HepG2 (cell line): ENCODE results near the gene TMF1.

Experiments used
- FOXJ3 ChIP-seq: sonication (generic); formaldehyde crosslinking; IDR thresholded peaks from 2 replicates; pipeline ENCODE4 v1.4.0; 2020; ENCODE audit warnings: missing genetic modification reagents, mild to moderate bottlenecking, borderline replicate concordance
- KAT2B ChIP-seq: fragments of 150-350 bp; IDR thresholded peaks from 2 replicates; pipeline ENCODE4 v1.6.1; 2014; ENCODE audit warnings: low read depth, low read length, borderline replicate concordance
- MAX ChIP-seq: IDR thresholded peaks from 2 replicates; pipeline ENCODE4 v1.6.1; 2012; ENCODE audit warnings: inconsistent platforms
- MTF1 ChIP-seq: sonication (generic); formaldehyde crosslinking; IDR thresholded peaks from 2 replicates; pipeline ENCODE4 v1.5.0; 2020; ENCODE audit warnings: missing genetic modification reagents
- PHF8 ChIP-seq: sonication (generic); formaldehyde crosslinking; IDR thresholded peaks from 2 replicates; pipeline ENCODE4 v1.5.0; 2020; ENCODE audit warnings: missing genetic modification reagents
- RXRA ChIP-seq: sonication (generic); formaldehyde crosslinking; IDR thresholded peaks from 2 replicates; pipeline ENCODE4 v1.5.1; 2020; ENCODE audit warnings: missing genetic modification reagents
- SOX6 ChIP-seq, 2 experiments: fragments of 450-650 bp in 1 of 2; sonication (generic) in 1 of 2; formaldehyde crosslinking in 1 of 2; IDR thresholded peaks; 2 replicates each; pipeline versions ENCODE4 v1.4.0 to v1.6.1; 2017 to 2020; ENCODE audit warnings: antibody characterized with exemption in 1 of 2, mild to moderate bottlenecking in 1 of 2, missing genetic modification reagents in 1 of 2
- USF2 ChIP-seq, 2 experiments: sonication (generic) in 1 of 2; formaldehyde crosslinking in 1 of 2; IDR thresholded peaks; 2 replicates each; pipeline versions ENCODE4 v1.5.1 to v1.6.1; 2011 to 2020; ENCODE audit warnings: borderline replicate concordance in 1 of 2, low read depth in 1 of 2, low read length in 1 of 2, mild to moderate bottlenecking in 1 of 2, missing genetic modification reagents in 1 of 2, moderate library complexity in 1 of 2
- ZBTB1 ChIP-seq: sonication (generic); formaldehyde crosslinking; IDR thresholded peaks from 2 replicates; pipeline ENCODE4 v1.4.0; 2020; ENCODE audit warnings: missing genetic modification reagents, borderline replicate concordance
- ZFP62 ChIP-seq: sonication (generic); formaldehyde crosslinking; IDR thresholded peaks from 2 replicates; pipeline ENCODE4 v1.4.0; 2020; ENCODE audit warnings: missing genetic modification reagents
- ZNF562 ChIP-seq: sonication (generic); formaldehyde crosslinking; IDR thresholded peaks from 2 replicates; pipeline ENCODE4 v1.8.0; 2022; ENCODE audit warnings: missing genetic modification reagents, borderline replicate concordance
- ZNF749 ChIP-seq: sonication (generic); formaldehyde crosslinking; IDR thresholded peaks from 2 replicates; pipeline ENCODE4 v1.8.0; 2022; ENCODE audit warnings: mild to moderate bottlenecking, missing genetic modification reagents, moderate library complexity, borderline replicate concordance
- TF ChIP-seq, protein P1 (sequence below): sonication (generic); formaldehyde crosslinking; IDR thresholded peaks from 2 replicates; pipeline ENCODE4 v1.5.0; 2020; ENCODE audit warnings: mild to moderate bottlenecking, missing genetic modification reagents, moderate library complexity

GRCh38 chr3:69004138-69004537, 48.0 kb downstream of the TMF1 start:
- TF ChIP-seq, protein P1, sequence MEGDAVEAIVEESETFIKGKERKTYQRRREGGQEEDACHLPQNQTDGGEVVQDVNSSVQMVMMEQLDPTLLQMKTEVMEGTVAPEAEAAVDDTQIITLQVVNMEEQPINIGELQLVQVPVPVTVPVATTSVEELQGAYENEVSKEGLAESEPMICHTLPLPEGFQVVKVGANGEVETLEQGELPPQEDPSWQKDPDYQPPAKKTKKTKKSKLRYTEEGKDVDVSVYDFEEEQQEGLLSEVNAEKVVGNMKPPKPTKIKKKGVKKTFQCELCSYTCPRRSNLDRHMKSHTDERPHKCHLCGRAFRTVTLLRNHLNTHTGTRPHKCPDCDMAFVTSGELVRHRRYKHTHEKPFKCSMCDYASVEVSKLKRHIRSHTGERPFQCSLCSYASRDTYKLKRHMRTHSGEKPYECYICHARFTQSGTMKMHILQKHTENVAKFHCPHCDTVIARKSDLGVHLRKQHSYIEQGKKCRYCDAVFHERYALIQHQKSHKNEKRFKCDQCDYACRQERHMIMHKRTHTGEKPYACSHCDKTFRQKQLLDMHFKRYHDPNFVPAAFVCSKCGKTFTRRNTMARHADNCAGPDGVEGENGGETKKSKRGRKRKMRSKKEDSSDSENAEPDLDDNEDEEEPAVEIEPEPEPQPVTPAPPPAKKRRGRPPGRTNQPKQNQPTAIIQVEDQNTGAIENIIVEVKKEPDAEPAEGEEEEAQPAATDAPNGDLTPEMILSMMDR (CRISPR knock-in tag): no peak
- TF ChIP-seq PHF8 (no peak), SOX6 (IDR thresholded peaks at IDR 0.05) (no peak), SOX6 (CRISPR knock-in tag; IDR thresholded peaks at IDR 0.05) (no peak), ZNF562 (CRISPR knock-in tag) (no peak), ZFP62 (no peak), KAT2B (no peak), ZBTB1 (no peak), ZNF749 (CRISPR knock-in tag) (no peak), MTF1 (CRISPR knock-in tag) (no peak), FOXJ3 (CRISPR knock-in tag) (no peak), USF2 (IDR thresholded peaks at IDR 0.05; ENCODE audit: low read depth, low read length) (no peak), USF2 (CRISPR knock-in tag; IDR thresholded peaks at IDR 0.05; ENCODE audit: borderline replicate concordance) (no peak), MAX (no peak), RXRA (CRISPR knock-in tag) (no peak)
